Astrocyte (in vitro differentiated cells and primary cell): ENCODE measurements around the gene FAM110D. TPM values are rescaled to one million over a fixed set of nuclear protein-coding genes. Genes with fewer than 3 reads are reported as not detected.

Experiments
- DNase-seq: peaks from one replicate; pipeline ENCODE4 v3.0.0-alpha.2; 2010; ENCODE audit warnings: low read depth
- FAIRE-seq: peaks from 2 replicates; lab custom pipeline; 2011; peaks lifted over from hg19 to GRCh38; lab: Jason Lieb, UNC
- H2AFZ ChIP-seq: 2 replicates; pipeline ENCODE4 v1.6.0; 2012; ENCODE audit warnings: low read depth, low read length, inconsistent platforms
- H3K27ac ChIP-seq: 2 replicates; pipeline ENCODE4 v1.5.1; 2011; ENCODE audit warnings: low read depth, low read length, inconsistent platforms
- H3K27me3 ChIP-seq: 2 replicates; pipeline ENCODE4 v1.6.0; 2011; ENCODE audit warnings: low read length, inconsistent platforms; ENCODE audit not compliant: insufficient read depth
- H3K36me3 ChIP-seq: 2 replicates; pipeline ENCODE4 v1.5.1; 2011; ENCODE audit warnings: low read length, inconsistent platforms; ENCODE audit not compliant: insufficient read depth
- H3K4me1 ChIP-seq: 2 replicates; pipeline ENCODE4 v1.5.1; 2011; ENCODE audit warnings: low read length, inconsistent platforms; ENCODE audit not compliant: insufficient read depth
- H3K4me2 ChIP-seq: 2 replicates; pipeline ENCODE4 v1.6.0; 2012; ENCODE audit warnings: low read length, inconsistent platforms
- H3K4me3 ChIP-seq: 2 replicates; pipeline ENCODE4 v1.5.1; 2011; ENCODE audit warnings: low read depth, mild to moderate bottlenecking, low read length, inconsistent platforms; ENCODE audit not compliant: insufficient read depth
- H3K79me2 ChIP-seq: 2 replicates; pipeline ENCODE4 v1.6.0; 2012; ENCODE audit warnings: mild to moderate bottlenecking, low read length, inconsistent platforms; ENCODE audit not compliant: insufficient read depth
- H3K9ac ChIP-seq: 2 replicates; pipeline ENCODE4 v1.6.0; 2012; ENCODE audit warnings: mild to moderate bottlenecking, low read length, inconsistent platforms
- H3K9me3 ChIP-seq: 2 replicates; pipeline ENCODE4 v1.5.1; 2012; ENCODE audit warnings: low read depth, mild to moderate bottlenecking, low read length, inconsistent platforms; ENCODE audit not compliant: insufficient read depth
- H4K20me1 ChIP-seq: 2 replicates; pipeline ENCODE4 v1.6.0; 2012; ENCODE audit warnings: low read length, inconsistent platforms; ENCODE audit not compliant: insufficient read depth
- H3K27ac Mint-ChIP-seq: one replicate; pipeline ENCODE4 v1.8.0; 2021; ENCODE audit warnings: mild to moderate bottlenecking, mixed read lengths; ENCODE audit not compliant: unreplicated experiment
- H3K27me3 Mint-ChIP-seq: one replicate; pipeline ENCODE4 v1.8.0; 2021; ENCODE audit warnings: low read depth, mixed read lengths; ENCODE audit not compliant: unreplicated experiment
- H3K36me3 Mint-ChIP-seq: one replicate; pipeline ENCODE4 v1.8.0; 2021; ENCODE audit warnings: low read depth, mixed read lengths; ENCODE audit not compliant: unreplicated experiment
- H3K4me1 Mint-ChIP-seq: one replicate; pipeline ENCODE4 v1.8.0; 2021; ENCODE audit warnings: low read depth, mixed read lengths; ENCODE audit not compliant: unreplicated experiment
- H3K4me3 Mint-ChIP-seq: one replicate; pipeline ENCODE4 v1.8.0; 2021; ENCODE audit warnings: mild to moderate bottlenecking, moderate library complexity, mixed read lengths; ENCODE audit not compliant: unreplicated experiment
- H3K9me3 Mint-ChIP-seq: one replicate; pipeline ENCODE4 v1.8.0; 2021; ENCODE audit warnings: mild to moderate bottlenecking, mixed read lengths; ENCODE audit not compliant: unreplicated experiment
- EZH2 ChIP-seq: IDR thresholded peaks from 2 replicates; pipeline ENCODE4 v1.6.1; 2012; ENCODE audit warnings: mild to moderate bottlenecking, low read length, inconsistent platforms; ENCODE audit not compliant: insufficient read depth
- total RNA-seq: library from RNA; stranded (reverse); gene quantifications from 2 replicates; pipeline ENCODE4 v1.2.1, GENCODE V29; 2021
- TF ChIP-seq, protein P1 (sequence below): IDR thresholded peaks from 2 replicates; pipeline ENCODE4 v1.5.1; 2011; ENCODE audit warnings: low read depth, mild to moderate bottlenecking, inconsistent platforms, low read length, moderate library complexity; ENCODE audit not compliant: insufficient read depth

FAM110D gene
- total RNA-seq, 1 donor from 2014 or later: 0.70 TPM

DNA sequence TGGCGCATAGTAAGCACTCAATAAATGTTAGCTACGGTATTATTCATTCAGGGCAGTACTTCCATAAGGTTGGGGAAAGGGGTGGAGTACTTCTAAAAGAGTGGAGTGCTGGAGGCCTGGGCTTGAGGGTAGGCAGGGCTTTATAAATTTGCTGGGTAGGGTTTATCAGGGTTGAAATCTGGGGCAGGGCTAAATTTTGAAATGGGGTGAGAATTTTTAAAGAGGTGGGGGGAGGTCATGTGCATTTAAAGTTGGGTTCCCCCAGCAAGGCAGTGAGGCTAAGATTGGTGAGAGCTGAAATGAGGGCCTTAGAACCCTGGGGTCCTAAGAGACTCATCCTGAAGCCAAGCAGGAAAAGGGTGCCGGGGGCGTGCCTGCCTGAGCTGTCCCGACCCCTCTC is 41.5 kb downstream of the FAM110D start:
- no peaks in the 10 kb centered on the region for H3K36me3 Mint-ChIP-seq
- Histone ChIP-seq H4K20me1 (no peaks in the 10 kb centered on the region), H3K9me3 (no peaks in the 10 kb centered on the region), H3K27ac (no peak overlapping the region), H3K79me2 (no peaks in the 10 kb centered on the region), H2AFZ (no peak overlapping the region), H3K9ac (no peak overlapping the region), H3K4me3 (no peak overlapping the region), H3K4me2 (no peak overlapping the region), H3K36me3 (no peaks in the 10 kb centered on the region), H3K27me3 (peaks cover 13% of the 10 kb centered on the region), H3K4me1 (peaks cover 2% of the 10 kb centered on the region)
- DNase-seq: no peak
- H3K27ac Mint-ChIP-seq: no peak overlapping the region
- H3K4me1 Mint-ChIP-seq: no peaks in the 10 kb centered on the region
- H3K9me3 Mint-ChIP-seq: no peaks in the 10 kb centered on the region
- TF ChIP-seq EZH2: no peak
- TF ChIP-seq, protein P1, sequence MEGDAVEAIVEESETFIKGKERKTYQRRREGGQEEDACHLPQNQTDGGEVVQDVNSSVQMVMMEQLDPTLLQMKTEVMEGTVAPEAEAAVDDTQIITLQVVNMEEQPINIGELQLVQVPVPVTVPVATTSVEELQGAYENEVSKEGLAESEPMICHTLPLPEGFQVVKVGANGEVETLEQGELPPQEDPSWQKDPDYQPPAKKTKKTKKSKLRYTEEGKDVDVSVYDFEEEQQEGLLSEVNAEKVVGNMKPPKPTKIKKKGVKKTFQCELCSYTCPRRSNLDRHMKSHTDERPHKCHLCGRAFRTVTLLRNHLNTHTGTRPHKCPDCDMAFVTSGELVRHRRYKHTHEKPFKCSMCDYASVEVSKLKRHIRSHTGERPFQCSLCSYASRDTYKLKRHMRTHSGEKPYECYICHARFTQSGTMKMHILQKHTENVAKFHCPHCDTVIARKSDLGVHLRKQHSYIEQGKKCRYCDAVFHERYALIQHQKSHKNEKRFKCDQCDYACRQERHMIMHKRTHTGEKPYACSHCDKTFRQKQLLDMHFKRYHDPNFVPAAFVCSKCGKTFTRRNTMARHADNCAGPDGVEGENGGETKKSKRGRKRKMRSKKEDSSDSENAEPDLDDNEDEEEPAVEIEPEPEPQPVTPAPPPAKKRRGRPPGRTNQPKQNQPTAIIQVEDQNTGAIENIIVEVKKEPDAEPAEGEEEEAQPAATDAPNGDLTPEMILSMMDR: no peak
- no peak overlapping the region for H3K4me3 Mint-ChIP-seq
- H3K27me3 Mint-ChIP-seq: peaks cover 55% of the 10 kb centered on the region
- FAIRE-seq: no peak

DNA sequence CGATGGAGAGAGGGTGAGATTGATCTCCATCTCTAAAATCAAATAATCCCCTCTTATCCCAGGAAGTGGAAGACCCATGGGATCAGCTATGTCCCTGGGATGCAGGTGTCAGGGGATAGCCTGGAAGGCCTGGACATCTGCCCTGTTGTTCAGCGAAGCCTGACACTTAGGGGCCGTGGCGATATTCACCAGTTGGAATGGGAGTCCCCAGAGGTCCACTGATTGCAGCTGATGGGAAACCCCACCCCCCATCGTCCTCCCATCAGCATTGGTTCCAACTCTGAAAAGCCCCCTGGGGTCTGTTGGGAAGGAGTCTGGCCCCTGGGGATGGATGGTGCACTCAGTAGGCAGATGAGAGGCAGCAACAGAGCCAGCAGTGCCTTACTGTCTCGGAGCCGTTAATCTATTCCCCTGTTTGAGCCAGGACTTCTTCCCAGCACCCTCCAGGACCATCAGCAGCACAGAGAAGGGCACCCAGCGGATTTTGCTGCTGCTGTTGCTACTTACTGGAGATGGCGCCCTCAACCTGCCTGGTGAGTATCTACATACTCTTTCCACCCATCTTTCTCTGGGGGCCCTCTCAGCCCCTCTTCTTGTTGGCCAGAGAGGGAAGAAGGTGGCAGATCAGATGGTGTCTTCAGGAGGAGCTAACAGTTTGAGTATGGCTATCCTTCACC is 44.9 kb downstream of the FAM110D start:
- Histone ChIP-seq H3K9me3 (no peaks in the 10 kb centered on the region), H3K4me1 (peaks cover 2% of the 10 kb centered on the region), H4K20me1 (no peaks in the 10 kb centered on the region), H3K79me2 (no peaks in the 10 kb centered on the region), H3K36me3 (no peaks in the 10 kb centered on the region), H3K4me3 (no peak overlapping the region), H3K27ac (no peak overlapping the region), H3K9ac (no peak overlapping the region), H3K27me3 (peaks cover 13% of the 10 kb centered on the region), H2AFZ (no peak overlapping the region), H3K4me2 (no peak overlapping the region)
- H3K27ac Mint-ChIP-seq: no peak overlapping the region
- DNase-seq: no peak
- no peaks in the 10 kb centered on the region for H3K4me1 Mint-ChIP-seq
- no peak overlapping the region for H3K4me3 Mint-ChIP-seq
- FAIRE-seq: no peak
- peaks cover 2% of the 10 kb centered on the region for H3K9me3 Mint-ChIP-seq
- H3K27me3 Mint-ChIP-seq: peaks cover 40% of the 10 kb centered on the region
- TF ChIP-seq EZH2: no peak
- TF ChIP-seq, protein P1: no peak
- no peaks in the 10 kb centered on the region for H3K36me3 Mint-ChIP-seq

DNA sequence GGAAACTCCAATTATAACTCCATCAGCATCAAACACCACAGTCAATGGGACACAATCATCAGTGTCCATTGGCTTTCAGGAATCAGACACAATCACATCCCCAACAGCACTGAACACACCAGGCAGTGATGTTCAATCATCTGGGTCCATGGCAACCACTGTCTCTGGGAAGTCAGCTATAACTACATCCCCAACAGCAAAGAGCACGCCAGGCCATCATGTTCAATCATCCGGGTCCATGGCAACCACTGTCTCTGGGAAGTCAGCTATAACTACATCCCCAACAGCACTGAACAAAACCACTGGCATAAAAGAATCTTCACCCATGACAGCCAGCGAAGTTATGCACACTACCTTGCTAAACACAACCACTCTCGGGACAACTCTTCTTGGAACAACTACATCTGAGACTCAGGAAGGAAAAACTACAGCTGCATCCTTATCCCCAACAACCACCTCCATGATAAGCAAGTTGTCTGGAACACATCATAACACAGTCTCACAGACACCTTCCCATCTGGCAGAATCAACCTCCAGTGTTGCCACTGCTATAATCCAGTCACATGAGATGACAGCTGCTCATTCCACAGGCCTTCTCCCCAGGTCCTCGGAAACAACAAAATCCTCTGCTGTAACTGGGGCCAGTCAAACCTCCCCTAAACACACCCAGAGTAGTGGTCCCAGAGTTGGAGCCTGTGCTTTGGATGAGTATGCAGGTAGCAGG is 51.4 kb downstream of the FAM110D start:
- no peaks in the 10 kb centered on the region for H3K4me1 Mint-ChIP-seq
- no peak overlapping the region for H3K4me2 ChIP-seq
- H3K9me3 ChIP-seq: no peaks in the 10 kb centered on the region
- peaks cover 2% of the 10 kb centered on the region for H3K9me3 Mint-ChIP-seq
- H3K36me3 ChIP-seq: no peaks in the 10 kb centered on the region
- no peaks in the 10 kb centered on the region for H3K4me1 ChIP-seq
- FAIRE-seq (no peak), DNase-seq (no peak)
- no peak overlapping the region for H3K9ac ChIP-seq
- H3K27ac Mint-ChIP-seq: no peak overlapping the region
- H3K27me3 ChIP-seq: peaks cover 6% of the 10 kb centered on the region
- TF ChIP-seq, protein P1: no peak
- TF ChIP-seq EZH2: no peak
- H4K20me1 ChIP-seq: no peaks in the 10 kb centered on the region
- no peak overlapping the region for H3K4me3 ChIP-seq
- H3K79me2 ChIP-seq: no peaks in the 10 kb centered on the region
- no peak overlapping the region for H3K4me3 Mint-ChIP-seq
- H2AFZ ChIP-seq: no peak overlapping the region
- no peaks in the 10 kb centered on the region for H3K36me3 Mint-ChIP-seq
- no peak overlapping the region for H3K27ac ChIP-seq
- H3K27me3 Mint-ChIP-seq: peaks cover 26% of the 10 kb centered on the region
